GM12864 (cell line): ENCODE data around the gene ARG2.
"Not testable (repeated sequence)": the region's sequence is repeated elsewhere in the genome, so short reads cannot be mapped to it uniquely, and the experiment has no call there.

ENCODE experiments used
- DNase-seq: peaks from one replicate; pipeline ENCODE4 v3.0.0-alpha.2; 2011; ENCODE audit warnings: low read depth
- H3K4me3 ChIP-seq: 2 replicates; pipeline ENCODE4 v1.5.1; 2011; ENCODE audit warnings: mild to moderate bottlenecking, low read depth, low read length, control low read depth
- TF ChIP-seq, protein P1 (sequence below): IDR thresholded peaks from 2 replicates; pipeline ENCODE4 v1.5.1; 2011; ENCODE audit warnings: low read depth, mild to moderate bottlenecking, moderate library complexity, low read length, control low read depth, inconsistent platforms; ENCODE audit errors: missing control alignments

ARG2 gene

DNA sequence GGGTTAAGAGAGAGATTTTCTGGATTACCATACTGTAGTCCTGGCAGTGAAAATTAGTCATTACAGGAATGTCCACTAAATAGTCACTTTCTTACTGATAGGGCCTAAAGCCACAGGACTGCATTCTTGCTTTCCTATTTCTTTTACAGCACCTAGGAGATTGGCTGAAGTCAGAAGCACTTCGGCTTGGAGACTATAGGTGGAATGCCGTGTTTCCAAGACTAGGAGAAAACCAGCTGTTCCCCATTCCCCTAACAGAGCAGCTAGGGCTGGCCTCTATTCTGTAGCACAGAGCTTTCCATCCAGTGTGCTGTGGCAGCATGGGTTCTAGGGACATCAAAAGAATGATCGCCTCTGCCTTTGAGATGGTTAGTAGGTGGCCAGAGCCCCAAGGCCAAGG, 34.7 kb upstream of the ARG2 start:
- no peak overlapping the region for H3K4me3 ChIP-seq
- TF ChIP-seq, protein P1, sequence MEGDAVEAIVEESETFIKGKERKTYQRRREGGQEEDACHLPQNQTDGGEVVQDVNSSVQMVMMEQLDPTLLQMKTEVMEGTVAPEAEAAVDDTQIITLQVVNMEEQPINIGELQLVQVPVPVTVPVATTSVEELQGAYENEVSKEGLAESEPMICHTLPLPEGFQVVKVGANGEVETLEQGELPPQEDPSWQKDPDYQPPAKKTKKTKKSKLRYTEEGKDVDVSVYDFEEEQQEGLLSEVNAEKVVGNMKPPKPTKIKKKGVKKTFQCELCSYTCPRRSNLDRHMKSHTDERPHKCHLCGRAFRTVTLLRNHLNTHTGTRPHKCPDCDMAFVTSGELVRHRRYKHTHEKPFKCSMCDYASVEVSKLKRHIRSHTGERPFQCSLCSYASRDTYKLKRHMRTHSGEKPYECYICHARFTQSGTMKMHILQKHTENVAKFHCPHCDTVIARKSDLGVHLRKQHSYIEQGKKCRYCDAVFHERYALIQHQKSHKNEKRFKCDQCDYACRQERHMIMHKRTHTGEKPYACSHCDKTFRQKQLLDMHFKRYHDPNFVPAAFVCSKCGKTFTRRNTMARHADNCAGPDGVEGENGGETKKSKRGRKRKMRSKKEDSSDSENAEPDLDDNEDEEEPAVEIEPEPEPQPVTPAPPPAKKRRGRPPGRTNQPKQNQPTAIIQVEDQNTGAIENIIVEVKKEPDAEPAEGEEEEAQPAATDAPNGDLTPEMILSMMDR: no peak
- no peak for DNase-seq

DNA sequence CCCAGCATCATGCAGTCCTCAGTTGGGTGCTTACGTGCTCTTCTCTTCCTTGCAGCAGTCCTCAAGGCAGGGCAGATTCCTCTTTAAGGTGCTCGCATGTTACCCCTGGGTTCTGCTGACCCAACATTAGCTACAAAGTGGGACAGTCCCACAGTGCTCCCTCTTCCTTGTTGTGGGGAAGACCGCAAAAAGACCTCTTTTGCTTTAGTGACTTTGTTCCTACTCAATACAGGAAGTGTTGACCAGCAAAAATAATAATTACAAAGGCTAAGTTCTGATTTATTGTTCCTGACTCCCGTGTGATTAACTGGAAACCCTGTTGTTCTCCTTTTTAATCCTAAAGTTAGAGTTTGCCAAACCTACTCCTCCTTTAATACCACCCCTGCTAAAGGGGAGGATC, 33.4 kb upstream of the ARG2 start:
- DNase-seq: no peak
- TF ChIP-seq, protein P1: no peak
- no peak overlapping the region for H3K4me3 ChIP-seq

DNA sequence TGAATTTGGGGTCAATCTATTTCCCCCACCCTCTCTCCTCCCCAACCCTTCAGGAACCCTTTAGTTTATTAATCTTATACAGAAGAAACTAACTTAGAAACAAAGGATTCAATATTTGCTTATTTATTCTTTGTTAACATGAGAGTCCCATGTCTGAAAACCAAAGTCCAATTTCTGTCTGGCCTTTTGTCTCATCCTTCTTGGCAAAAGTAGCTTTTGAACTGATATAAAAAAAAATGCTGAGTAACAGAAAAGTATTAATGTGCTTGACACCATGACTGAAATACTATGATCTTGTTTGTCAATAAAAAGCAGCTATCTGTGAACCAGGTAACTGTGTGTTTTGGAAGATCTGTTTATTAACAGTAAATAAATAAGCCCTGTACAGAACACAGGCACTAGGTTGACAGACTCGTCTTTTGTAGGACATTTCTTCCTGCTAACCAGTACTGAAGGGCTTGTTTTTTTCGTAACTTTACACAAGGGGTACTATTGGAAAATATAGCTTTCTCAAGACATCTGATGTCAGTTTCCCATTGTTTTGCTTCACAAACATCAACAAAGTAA, 30.4 kb upstream of the ARG2 start:
- H3K4me3 ChIP-seq: no peak overlapping the region
- TF ChIP-seq, protein P1: no peak
- no peak for DNase-seq

DNA sequence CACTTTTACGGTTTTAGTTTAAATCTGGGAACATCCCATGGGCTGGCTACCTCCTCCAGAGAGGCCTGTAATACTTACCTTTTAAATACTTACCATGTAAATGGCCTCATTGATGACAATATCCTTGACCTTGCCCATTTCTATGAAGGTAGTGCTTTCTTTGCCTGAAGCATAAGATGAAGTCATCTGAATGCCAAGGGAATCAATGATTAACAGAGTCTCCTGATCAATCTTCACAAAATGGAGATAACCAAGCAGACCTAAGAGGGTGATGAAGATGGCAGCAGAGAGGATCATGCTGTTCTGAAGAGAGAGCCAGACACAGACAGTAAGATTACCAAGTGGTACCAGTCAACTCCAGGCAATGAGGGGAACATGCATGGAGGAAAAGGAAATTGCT, 26.1 kb upstream of the ARG2 start:
- H3K4me3 ChIP-seq, DNase-seq: not testable (repeated sequence)

DNA sequence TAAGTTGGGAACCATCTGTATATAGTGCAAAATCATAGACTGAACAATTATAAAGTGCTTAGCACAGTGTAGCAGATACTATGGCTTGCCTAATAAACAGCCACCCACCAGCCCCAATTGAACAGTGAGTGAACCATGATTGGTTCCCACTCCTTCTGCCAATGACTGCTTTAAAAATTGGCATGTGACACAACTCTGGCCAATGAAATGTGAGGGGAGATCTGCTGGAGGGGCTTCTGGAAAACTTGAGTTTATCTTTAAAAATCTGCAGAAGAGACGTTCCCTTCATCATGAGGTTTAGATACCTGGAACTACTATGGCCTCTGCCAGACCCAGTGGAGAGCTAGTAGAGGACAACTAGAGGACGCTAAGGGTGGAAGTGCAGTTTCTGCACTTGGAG, 24.3 kb upstream of the ARG2 start:
- DNase-seq: no peak
- TF ChIP-seq, protein P1: no peak
- H3K4me3 ChIP-seq: no peak overlapping the region

DNA sequence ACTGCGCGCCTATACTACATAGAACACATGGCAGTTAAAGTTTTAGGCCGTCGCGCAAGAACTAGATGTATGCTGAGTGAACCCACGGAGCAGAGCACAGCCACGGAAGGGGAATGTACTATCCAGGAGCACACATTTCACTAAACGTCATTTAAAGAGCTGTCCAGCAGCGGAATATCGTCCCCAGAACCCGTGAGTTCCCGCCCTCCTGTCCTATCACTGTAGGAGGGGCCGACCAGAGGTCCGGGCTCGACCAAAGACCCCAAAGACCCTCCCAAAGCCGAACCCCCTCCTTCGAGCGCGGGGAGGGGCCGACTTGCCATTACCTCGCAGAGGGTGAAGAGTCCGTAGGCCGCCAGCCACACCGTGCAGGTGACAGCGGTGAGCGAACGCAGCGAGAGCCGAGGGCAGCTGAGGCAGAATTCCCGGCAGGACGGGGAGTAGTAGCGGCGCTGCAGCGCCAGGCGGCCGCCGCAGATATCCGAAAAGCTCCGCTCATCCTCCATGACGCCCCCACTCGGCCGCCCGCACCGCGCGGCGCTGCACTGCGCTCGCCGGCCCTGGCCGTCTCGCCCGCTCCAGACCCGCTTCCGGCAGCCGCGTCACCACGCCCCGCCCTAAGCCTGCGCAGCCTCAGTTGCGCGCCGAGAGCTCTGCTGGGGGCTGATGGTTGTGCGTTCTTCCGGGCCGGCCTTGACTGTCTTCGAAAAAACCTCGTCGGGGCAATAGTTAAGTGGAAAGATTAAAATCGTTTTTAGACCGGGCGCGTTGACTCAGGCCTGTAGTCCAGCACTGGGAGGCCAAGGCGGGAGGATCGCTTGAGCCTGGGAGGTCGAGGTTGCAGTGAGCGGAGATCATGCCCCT, 19.8 kb upstream of the ARG2 start, which contains the start of gene PIGH:
Gene PIGH (minus strand): TSS at position 571 of the 864 bp plus-strand sequence. CDS start 65 bp downstream, at position 506.
- peak; percentile 76 for DNase-seq
- peak within 1 kb of the TSS; percentile 81 for H3K4me3 ChIP-seq
- TF ChIP-seq, protein P1: peak; percentile 66

DNA sequence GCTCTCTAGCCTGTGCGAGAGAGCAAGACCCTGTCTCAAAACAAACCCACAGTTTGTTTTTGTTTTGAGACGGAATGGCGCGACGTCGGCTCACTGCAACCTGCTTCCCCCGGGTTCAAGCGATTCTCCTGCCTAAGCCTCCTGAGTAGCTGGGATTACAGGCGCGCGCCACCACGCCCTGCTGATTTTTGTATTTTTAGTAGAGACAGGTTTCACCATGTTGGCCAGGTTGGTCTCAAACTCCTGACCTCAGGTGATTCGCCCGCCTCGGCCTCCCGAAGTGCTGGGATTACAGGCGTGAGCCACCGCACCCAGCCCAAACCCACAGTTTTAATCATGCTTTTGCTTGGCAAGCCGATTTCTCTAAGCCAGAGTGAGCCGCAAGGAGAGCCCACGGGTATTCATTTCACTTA, 19.2 kb upstream of the ARG2 start:
- not testable (repeated sequence) for DNase-seq
- H3K4me3 ChIP-seq: peak overlapping the region; percentile 81

DNA sequence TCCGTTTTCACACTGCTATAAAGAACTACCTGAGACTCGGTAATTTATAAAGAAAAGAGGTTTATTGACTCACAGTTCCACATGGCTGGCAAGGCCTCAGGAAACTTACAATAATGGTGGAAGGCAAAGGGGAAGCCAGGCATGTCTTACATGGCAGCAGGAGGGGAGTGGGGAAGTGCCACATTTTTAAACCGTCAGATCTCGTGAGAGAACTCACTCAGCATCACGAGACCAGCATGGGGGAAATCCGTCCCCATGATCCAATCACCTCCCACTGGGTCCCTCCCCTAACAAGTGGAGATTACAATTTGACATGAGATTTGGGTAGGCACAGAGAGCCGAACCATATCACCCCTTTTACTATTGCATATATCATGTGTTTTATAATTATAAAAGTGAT, 17.6 kb upstream of the ARG2 start:
- no peak for DNase-seq
- TF ChIP-seq, protein P1: no peak
- H3K4me3 ChIP-seq: no peak overlapping the region
